Hippocampal formation (tissue), 2 donors: ENCODE results near the gene RELN.
"Not testable (repeated sequence)": the region's sequence is repeated elsewhere in the genome, so short reads cannot be mapped to it uniquely, and the experiment has no call there.

Experiments used
- DNase-seq, 2 donors: peaks; one replicate each; lab custom pipeline; 2025; lab: John Stamatoyannopoulos, UW

Gene RELN

DNA sequence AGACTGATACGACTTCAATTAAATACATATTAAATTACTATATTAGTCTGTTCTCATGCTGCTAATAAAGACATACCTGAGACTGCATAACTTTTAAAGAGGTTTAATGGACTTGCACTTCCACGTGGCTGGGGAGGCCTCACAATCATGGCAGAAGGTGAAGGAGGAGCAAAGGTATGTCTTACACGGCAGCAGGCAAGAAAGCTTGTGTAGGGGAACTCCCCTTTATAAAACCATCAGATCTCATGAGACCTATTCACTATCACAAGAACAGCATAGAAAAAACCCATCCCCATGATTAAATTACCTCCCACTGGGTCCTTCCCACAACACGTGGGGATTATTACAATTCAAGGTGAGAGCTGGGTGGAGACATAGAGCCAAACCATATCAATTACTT lies 92.6 kb downstream of the RELN start:
- not testable (repeated sequence) for DNase-seq

DNA sequence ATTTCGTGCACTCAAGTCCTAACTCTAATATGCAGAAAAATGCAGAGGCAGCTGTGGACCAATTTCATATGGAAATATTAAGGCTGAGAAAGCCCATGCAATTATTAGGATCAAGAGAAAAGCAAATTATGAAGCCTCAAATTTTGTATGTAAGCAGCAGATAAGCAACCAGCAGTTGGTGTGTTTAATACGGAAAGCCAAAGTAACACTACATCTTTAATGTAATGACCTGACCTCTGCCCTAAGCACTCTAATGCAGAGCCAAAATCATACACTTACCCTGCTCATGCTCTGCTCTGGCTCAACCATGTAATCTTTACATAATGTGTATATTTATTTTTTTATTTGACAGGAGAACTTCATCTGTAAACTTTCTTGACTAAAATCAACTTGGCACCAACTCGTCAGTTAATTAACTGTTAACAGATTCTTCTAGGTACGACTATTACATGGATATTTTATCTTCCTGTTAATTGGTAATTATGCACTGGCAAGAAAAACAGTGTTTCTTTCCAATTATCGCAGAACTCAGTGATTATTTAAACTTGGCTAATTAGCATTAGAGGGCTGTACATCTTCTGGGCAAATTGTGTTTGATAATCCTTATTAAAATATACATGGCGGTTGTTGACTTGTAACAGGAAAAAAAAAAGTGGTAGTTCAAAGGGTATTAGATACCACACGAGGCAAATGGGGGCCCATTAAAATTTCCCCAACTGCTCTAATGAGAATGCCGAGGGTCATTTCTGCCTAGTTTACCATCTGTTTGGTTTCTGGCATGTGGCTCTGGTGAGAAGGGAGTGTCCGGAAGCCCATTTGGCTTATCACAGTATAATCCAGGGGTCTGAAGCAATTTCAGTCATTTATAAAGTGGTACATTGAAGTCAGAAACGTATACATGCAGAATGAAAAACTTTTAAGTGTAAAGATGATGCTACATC lies 94.5 kb downstream of the RELN start:
- no peak for DNase-seq

DNA sequence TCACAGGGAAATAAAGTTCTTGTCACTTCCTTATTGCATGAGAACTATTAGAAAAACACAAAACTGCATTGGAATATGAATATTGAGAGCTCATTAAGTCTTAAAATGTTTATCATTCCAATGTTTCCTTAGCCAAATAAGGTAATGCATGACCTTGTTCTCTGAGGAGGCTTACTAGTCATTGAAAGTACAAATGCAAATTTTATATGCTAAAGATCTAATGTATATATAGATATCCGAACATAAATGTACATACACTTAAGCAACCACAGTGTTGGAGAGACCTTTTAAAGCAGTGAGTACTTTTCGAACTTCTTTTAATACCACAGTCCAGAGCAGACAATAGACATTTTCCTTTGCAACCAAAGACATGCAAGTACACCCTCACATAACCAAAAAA lies 96.1 kb downstream of the RELN start:
- no peak for DNase-seq

DNA sequence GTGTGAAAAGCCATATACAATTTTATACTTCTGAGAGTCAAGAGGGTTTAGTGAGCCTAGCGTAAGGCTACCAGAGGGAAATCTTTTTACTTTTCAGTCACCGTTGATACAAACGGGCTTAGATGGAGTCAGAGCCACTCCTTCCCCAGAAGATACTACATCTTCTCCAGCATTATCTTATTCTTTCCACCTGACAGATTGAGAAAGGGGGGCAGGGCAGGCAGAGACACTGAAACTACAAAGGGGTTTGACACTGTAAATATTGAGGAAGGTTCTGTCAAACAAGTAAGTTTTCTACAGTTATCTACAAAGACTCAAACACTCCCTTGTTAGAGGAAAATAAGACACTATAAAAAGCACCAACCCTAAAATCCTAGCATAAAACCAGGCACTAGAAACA lies 100.0 kb downstream of the RELN start:
- DNase-seq: no peak

DNA sequence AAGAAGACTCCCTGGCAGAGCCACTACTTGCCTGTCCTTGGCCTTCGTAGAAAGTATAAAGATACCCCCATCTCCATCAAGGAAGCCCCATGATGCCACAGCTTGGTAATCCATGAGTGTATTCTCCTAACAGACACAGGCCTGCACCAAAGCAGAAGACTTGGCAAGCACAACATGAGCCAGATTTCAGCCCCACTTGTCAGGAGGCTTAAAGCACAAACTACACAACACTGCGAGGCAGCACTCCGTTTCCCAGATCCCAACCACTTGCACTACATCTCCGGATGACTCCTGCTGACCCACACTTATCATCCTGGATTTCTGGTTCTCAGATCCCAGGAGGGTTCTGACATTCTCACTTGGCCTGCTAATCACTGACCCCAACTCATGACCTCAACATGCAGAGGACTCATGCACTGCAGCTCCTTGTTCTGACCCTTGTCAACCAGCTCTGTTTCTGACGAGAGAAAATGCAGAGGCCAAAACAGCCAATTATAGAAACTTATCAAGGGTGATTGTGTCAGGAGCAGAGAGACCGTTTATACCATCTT lies 100.8 kb downstream of the RELN start:
- DNase-seq: no peak

DNA sequence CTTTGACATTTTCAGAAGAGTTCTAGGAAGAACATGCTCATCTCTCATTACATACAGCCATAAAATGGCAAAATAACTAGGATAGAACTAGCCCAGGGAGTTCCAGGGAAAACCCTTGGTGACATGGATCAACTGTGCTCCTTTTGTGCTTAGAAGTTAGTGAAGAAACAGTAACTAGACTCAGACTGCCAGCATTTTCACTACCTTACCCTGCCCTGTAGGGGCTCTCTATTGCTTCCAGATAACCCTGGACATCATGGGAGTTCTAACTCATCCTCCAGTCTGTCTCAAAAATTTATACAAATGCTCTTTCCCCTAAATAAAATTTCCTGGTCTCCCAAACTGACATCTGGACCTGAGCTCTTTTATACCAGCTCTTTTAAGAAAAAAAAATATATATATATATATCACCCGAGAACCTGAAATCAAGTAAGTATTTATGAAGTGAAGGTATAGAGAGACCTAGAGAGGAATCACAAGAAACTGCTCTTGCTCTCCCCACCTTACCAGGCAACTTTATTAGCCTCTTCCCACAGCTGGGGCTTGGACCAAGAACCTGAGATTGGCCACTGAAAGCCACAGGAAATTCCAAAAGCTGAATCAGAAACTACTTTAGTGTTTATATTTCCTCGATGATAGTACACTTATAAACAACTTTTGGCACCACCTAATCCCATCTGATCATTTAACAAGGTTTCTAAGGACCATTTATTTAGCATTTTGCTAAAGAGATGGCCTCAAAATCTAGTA lies 101.4 kb downstream of the RELN start:
- DNase-seq: no peak

DNA sequence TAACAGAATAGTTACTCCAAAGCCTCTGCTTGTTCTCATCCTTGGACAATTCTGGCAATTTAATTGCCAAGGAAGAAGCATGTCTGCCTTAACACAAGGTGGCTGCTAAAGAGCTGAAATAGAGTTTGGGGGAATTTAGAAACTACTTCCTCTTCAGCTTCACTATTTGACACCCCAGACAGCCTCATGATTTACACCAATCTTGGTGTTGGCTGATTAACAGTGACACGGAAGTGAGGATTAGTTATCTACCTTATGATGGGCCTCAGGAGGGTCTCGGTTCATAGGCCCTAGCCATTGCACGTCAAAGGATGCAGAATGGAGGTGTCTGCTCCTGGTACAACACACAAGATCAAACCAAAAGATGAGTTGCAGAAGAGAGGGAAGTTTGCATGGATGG lies 102.4 kb downstream of the RELN start:
- DNase-seq: no peak

DNA sequence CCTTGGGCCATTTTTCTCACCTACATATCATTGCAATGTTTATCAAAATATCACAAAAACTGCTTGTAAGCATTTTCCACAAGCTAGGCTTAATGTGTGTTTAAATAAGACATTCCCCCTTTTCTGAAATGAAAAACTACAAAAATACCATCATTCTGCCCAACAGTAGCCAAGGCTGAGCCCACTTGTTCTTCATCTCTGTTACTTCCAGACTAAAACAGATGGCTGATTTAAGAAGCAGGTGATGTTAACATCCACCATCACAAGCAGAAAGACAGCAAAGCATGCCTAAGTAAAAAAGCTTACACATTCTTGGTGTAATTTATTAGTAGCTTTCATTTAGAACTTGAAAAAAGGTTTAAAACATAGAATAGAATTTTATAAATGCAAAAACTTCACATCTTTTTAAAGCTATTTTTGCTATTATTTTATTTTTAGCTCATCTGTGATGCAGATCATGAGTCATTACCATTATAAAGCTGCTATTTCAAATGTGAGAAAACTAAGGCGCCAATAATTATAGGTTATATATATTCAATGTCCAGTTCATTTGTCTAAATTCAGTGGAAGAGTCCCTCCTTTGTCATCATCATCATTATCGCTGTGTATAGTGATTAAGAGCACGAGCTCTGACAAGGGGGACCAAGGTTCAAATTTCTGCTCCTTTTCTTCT lies 109.4 kb downstream of the RELN start:
- DNase-seq: no peak

DNA sequence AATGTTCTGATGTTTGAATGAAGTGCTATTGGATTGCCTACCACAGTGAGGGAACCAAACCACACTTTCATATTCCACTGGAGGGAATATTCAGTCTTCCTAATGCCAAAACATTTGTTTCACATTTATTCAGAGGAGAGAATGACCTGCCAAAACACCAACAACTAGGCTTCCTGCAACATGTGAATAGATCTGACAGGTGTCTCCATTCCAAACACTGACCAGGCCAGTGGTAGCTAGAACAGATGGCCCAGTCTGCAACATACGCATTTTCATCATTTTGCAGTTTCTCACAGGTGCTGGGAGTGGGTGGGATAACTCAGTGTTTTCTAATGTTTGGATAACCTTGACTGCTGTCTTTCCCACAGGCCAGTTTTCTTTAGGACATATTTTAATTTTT lies 110.0 kb downstream of the RELN start:
- DNase-seq: no peak

DNA sequence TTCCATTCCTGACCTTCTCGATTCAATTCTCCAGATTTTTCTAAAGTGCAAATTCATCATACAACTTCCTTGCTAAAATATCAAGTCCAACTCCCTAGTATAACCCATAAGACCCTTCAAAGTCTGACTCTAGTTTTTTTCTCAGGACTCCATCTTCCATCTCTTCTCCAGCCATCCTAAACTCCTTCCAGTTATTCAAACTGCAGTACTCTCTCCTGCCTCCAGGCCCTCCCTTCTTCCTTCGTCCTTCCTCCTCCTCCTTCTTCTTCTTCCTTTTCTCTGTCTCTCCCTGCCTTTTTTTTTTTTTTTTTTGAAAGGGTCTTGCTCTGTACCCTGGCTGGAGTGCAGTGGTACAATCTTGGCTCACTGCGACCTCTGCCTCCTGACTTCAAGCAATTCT lies 111.9 kb downstream of the RELN start:
- no peak for DNase-seq

DNA sequence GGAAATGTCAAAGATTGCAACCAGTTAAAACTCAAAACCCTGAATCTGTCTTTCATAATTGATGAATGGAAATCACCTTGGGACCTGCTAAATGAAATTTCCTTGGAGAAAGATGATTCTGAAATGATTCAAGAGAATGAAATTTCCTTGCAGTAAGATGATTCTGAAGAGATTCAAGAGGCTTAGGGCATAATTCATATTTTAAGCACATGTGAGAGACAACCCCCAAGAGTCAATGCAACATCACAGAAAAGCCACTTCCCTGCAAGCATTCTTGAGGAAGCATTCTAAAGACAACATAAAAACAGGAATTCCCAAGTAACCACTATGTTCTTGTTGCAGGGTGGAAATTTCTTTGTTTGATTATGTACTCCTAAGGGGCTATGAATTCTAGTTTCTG lies 113.7 kb downstream of the RELN start:
- DNase-seq: no peak

DNA sequence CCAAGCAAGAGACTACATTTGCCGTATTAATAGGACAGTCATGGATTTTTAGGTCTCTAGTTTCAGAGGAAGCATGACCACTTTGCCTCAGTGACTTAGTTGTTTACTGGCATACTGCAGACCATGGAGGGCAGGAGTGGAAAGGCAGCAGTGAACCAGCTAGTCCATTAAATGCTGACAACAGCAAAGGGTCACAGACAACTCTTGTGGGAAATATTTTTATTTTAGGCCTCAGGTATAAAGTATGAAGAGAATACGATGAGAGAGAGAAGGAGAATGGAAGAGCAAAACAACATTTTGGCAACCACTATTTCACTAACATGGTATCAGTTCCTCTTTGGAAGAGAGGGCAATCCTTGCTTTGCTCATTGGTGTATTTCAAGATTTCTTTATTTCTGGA lies 118.0 kb downstream of the RELN start:
- no peak for DNase-seq

DNA sequence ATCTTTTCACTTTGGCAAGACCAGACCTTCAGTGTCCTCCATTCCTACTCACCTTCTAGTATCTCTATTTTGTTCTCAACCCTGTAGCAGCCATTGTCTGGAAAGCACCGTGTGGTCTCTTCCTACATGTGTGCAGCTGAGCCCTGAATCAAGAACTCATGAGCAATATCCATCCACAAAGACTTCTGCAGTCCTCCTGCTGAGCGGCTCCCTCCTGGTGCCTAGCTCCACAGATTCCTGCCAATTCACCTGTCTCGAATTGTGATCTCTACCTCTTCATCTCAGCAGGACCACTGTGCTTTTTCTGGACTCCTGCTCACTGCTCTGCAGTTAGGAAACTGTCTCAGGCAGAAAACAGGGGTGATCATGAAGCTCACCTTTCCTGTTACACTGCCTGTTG lies 118.8 kb downstream of the RELN start:
- no peak for DNase-seq

DNA sequence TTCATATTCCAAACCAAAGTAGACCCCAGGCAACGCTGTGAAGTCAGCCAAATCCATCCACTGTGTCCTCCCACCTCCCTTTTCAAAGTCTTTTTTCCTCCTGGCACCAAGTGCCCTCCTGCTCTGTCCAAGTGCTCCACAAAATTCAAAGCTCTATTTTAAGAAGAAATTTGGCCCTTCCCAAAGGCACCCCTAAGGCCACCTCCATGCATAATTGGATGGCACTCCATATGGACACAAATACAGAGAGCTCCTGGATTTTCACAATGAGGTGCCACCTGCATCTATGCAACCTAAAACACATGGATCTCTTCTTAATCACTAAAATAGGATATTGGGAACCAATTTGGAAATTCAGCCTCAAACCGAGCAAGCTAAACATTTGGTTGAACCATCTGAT lies 121.6 kb downstream of the RELN start:
- DNase-seq: no peak

DNA sequence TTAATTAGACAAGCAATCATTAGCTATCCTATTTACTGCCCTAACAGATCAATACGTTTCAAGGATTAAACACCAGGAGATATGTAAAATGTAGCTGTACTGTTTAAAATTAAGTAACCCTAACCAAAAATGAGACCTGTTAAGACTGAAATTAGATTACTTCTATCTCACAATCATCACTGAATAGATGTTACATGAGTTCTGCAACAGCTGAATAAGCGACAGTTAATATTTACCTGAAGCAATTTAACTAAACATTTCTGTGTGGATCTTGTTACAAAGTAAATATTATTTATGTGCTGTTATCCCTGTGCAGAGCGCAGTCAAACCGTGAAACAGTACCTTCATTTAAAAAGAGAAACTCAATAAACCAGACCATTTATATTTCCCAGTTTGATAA lies 122.5 kb downstream of the RELN start:
- DNase-seq: no peak

DNA sequence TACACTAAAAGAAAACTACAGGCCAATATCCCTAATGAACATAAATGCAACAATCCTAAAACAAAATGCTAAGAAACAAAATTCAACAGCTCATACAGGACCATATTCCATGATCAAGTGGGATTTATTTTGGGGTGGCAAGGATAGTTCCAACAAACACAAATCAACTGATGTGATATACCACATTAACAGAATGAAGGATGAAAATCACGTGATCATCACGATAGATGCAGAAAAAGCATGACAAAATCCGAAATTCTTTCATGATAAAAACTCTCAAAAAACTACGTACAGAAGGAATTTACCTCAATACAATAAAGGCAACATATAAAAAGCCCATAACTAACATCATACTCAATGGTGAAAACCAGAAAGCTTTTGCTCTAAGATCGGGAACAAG lies 124.0 kb downstream of the RELN start:
- DNase-seq: no peak

DNA sequence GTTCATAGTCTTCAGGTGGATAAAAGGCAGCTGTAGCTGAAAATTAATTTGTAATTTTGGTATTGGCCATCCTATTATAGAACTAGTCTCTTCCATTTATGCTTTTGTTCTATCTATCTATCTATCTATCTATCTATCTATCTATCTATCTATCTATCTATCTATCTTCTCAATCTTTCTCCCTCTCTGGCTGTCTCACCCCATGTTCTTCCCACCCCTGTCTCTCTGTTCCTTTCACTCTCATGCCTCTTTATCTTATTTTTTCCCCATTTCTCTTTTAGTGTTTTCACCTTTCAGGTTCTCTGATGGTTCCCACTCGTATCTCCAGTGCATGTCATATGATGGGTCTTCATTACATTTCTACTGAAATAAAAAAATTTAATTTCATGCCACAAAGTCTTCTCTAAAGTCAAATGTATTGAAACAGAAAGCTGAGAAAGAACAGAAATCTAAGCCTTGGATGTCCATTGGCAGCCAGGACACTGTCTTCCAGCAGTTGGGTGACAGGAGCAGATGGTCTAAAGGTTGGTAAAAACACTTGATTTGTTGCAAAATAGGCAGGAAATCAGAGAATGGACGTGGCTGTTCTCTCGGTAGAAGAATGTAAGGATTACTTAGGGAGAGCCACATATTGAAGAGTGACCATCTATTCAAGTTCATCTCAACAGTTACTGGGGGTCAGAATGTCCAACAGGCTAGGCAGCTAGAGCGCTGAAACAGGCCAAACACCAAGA lies 127.0 kb downstream of the RELN start:
- DNase-seq: no peak

DNA sequence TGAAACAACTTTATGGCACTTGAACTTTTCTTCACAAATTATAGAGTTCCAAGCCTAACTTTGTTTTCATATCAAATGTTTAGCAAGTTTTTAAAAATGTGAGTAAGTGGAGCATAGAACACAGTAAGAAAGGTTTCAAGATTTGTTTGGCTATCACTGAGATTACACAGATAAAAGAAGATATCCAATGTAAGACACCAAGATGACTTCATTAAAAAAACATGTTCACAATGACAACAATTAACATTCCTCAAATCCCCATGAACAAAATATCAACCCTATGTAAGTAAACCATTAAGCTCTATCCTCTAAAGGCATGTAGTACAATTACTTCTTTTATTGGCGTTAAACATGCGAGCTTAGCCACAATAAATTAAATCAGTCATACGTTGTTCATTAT lies 129.7 kb downstream of the RELN start:
- DNase-seq: no peak

DNA sequence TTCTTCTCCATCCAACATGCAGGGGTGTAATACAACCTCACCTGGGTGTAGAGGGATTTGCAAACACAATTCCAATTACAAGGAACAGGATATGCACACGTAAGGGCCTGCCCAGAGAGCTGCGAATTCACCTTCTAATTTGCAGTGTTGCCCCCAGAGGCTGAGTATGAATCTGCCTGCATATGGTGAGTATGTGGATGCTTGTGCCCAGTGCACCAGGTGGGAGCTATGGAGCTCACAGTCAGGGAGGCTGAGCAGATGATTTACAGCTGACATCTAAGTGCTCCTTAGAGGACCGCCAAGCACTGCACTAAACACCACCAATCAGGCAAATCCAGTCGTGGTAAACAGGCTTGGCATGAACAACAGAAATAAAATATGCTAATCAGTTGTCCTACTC lies 132.0 kb downstream of the RELN start:
- no peak for DNase-seq

DNA sequence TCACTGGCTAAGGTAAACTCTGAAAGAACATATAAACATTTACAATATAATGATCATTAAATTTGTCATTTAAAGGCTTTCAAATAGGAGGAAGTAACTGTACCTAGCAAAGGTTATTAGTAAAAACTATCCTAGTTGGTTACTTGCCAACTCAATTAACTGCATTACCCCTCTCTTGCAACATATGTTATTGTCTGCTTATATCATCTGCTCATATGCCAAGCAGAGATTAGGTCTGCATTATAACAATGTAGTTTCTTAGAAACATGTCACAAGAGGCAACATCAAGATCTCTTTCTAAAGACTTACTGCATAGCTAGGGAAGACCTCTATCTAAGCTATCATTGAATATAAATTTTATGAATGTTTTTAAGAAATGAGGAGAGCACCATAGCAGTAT lies 132.5 kb downstream of the RELN start:
- DNase-seq: no peak

DNA sequence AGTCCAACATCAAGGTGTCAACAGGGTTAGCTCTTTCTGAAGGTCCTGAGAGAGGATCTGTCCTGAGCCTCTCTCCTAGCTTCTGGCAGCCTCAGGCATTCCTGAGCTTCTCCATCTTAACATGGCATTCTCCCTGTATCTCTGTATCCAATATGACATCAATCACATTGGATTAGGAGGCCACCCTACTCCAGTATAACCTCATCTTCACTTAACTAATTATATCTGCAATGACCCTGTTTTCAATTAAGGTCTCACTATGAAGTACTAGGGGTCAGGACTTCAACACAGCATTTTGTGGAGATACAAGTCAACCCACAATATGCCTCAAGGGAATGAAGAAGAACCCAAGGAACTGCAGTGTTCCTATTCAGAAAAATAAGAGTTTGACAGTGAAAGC lies 133.8 kb downstream of the RELN start:
- DNase-seq: no peak

DNA sequence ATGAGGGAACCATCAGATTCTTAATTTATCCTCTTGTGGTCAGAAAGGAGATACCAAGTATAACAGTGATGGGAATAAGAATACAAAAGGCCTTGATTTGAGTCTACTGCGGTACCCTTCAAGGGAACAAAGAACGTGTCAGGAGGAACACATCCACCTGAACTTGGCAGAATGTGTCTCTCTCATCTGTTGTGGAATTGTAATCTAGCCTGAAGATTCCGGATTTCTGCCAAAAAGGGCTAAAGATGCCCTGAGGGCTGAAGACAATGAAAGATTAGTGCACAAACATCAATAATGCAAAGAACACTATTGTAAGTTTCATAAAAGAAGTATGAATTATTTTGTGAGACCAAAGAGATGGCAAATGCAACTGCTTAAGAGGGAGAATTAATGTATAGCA lies 134.8 kb downstream of the RELN start:
- no peak for DNase-seq
